ENCODE measurements around the gene VKORC1.
A peak's percentile ranks its signal among the peaks of the same experiment; 100 is the strongest.

VKORC1 gene

GRCh38 chr16:31073970-31074813, 20.4 kb downstream of the VKORC1 start, which contains the start of the genes ZNF646 and ZNF668:
TSS of gene ZNF646 (plus strand) at chr16:31074422. CDS start at chr16:31076325, 1,903 bp downstream.
TSS of gene ZNF668 (minus strand) at chr16:31074240. CDS start at chr16:31064459, 9,781 bp downstream.
- Histone ChIP-seq H3K27me3 (ENCODE audit: control insufficient read depth in 3 of 3, insufficient read depth in 3 of 3, low read depth in 1 of 3, low read length in 3 of 3) (no peaks in the 10 kb centered on the region), H2AK5ac (ENCODE audit: low read depth, low read length) (no peak within 1 kb of the TSS), H3K14ac (ENCODE audit: low read length) (peak within 1 kb of the TSS; percentile 65), H3K4me1 (ENCODE audit: control insufficient read depth in 2 of 2, insufficient read depth in 1 of 2, low read depth in 1 of 2, low read length in 2 of 2) (peaks cover 4 to 7% of the 10 kb centered on the region in 2 donors), H2AFZ (ENCODE audit: low read length) (peak within 1 kb of the TSS; percentile 96), H3K4me3 (ENCODE audit: low read length in 2 of 2) (peak within 1 kb of the TSS; percentile 80 to 91), H3K79me1 (ENCODE audit: low read depth, low read length) (peaks cover 16% of the 10 kb centered on the region), H3K4me2 (ENCODE audit: insufficient read depth, low read length, poor library complexity, severe bottlenecking) (peak within 1 kb of the TSS; percentile 92), H3K9me3 (replicated peaks in 1 of 2; ENCODE audit: control insufficient read depth in 2 of 2, insufficient read depth in 1 of 2, low read depth in 1 of 2, low read length in 2 of 2) (no peaks in the 10 kb centered on the region), H2BK15ac (ENCODE audit: low read length) (peak within 1 kb of the TSS; percentile 2), H3K9ac (ENCODE audit: low read depth, low read length, poor library complexity) (peak within 1 kb of the TSS; percentile 95), H3K27ac (replicated peaks; ENCODE audit: low read length) (peak within 1 kb of the TSS; percentile 93), H2BK5ac (ENCODE audit: low read length) (peak within 1 kb of the TSS; percentile 95), H4K91ac (ENCODE audit: low read depth, low read length, poor library complexity) (no peak within 1 kb of the TSS), H3K18ac (ENCODE audit: low read length) (peak within 1 kb of the TSS; percentile 99), H2BK12ac (ENCODE audit: low read length) (no peak within 1 kb of the TSS), H3K23ac (ENCODE audit: low read depth, low read length, poor library complexity) (peak within 1 kb of the TSS; percentile 16), H3K36me3 (replicated peaks in 1 of 2; ENCODE audit: control insufficient read depth in 2 of 2, insufficient read depth in 2 of 2, low read length in 2 of 2) (peaks cover 31 to 36% of the 10 kb centered on the region in 2 donors), H3K4ac (ENCODE audit: low read length) (no peak within 1 kb of the TSS), H4K8ac (ENCODE audit: low read depth, low read length) (no peak within 1 kb of the TSS), H2BK120ac (ENCODE audit: low read depth, low read length) (no peak within 1 kb of the TSS)
- DNase-seq (ENCODE audit: low spot score) = peak; percentile 97
- no CpG with 5 or more reads among the region's 48 CpGs for WGBS, 2 donors (ENCODE audit: extremely low coverage in 2 of 2, insufficient read length in 2 of 2, insufficient replicate concordance in 1 of 2)

- H3K4ac ChIP-seq (ENCODE audit: low read length) = no peak overlapping the region
- H3K4me1 ChIP-seq (ENCODE audit: control insufficient read depth in 2 of 2, insufficient read depth in 1 of 2, low read depth in 1 of 2, low read length in 2 of 2) = peaks cover 4 to 7% of the 10 kb centered on the region in 2 donors
- no peak overlapping the region for H2BK12ac ChIP-seq (ENCODE audit: low read length)
- H3K4me2 ChIP-seq (ENCODE audit: insufficient read depth, low read length, poor library complexity, severe bottlenecking) = peak overlapping the region; percentile 92
- peaks cover 22 to 28% of the 10 kb centered on the region in 2 donors for H3K36me3 ChIP-seq (replicated peaks in 1 of 2; ENCODE audit: control insufficient read depth in 2 of 2, insufficient read depth in 2 of 2, low read length in 2 of 2)
- peak overlapping the region; percentile 96 for H2AFZ ChIP-seq (ENCODE audit: low read length)
- peak overlapping the region; percentile 16 for H3K23ac ChIP-seq (ENCODE audit: low read depth, low read length, poor library complexity)
- WGBS, 2 donors (ENCODE audit: extremely low coverage in 2 of 2, insufficient read length in 2 of 2, insufficient replicate concordance in 1 of 2) = no CpG with 5 or more reads among the region's 83 CpGs
- H3K4me3 ChIP-seq (ENCODE audit: low read length in 2 of 2) = peak overlapping the region; percentile 80 to 87
- no peaks in the 10 kb centered on the region for H3K9me3 ChIP-seq (replicated peaks in 1 of 2; ENCODE audit: control insufficient read depth in 2 of 2, insufficient read depth in 1 of 2, low read depth in 1 of 2, low read length in 2 of 2)
- no peak overlapping the region for H2AK5ac ChIP-seq (ENCODE audit: low read depth, low read length)
- H3K14ac ChIP-seq (ENCODE audit: low read length) = peak overlapping the region; percentile 65
- H3K27ac ChIP-seq (replicated peaks; ENCODE audit: low read length) = peak overlapping the region; percentile 91
- H2BK5ac ChIP-seq (ENCODE audit: low read length) = peak overlapping the region; percentile 95
- peak overlapping the region; percentile 2 for H2BK15ac ChIP-seq (ENCODE audit: low read length)
- H4K91ac ChIP-seq (ENCODE audit: low read depth, low read length, poor library complexity) = no peak overlapping the region
- peak overlapping the region; percentile 99 for H3K18ac ChIP-seq (ENCODE audit: low read length)
- peak overlapping the region; percentile 91 for H3K9ac ChIP-seq (ENCODE audit: low read depth, low read length, poor library complexity)
- no peaks in the 10 kb centered on the region for H3K27me3 ChIP-seq (ENCODE audit: control insufficient read depth in 3 of 3, insufficient read depth in 3 of 3, low read depth in 1 of 3, low read length in 3 of 3)
- H4K8ac ChIP-seq (ENCODE audit: low read depth, low read length) = no peak overlapping the region
- H3K79me1 ChIP-seq (ENCODE audit: low read depth, low read length) = peaks cover 16% of the 10 kb centered on the region
- DNase-seq (ENCODE audit: low spot score) = peak; percentile 89
- no peak overlapping the region for H2BK120ac ChIP-seq (ENCODE audit: low read depth, low read length)
Measured at GRCh38 chr16:31073142-31073969, 21.2 kb downstream of the VKORC1 start.

GRCh38 chr16:31072540-31073141, 22.0 kb downstream of the VKORC1 start:
- H3K4me1 ChIP-seq (ENCODE audit: control insufficient read depth in 2 of 2, insufficient read depth in 1 of 2, low read depth in 1 of 2, low read length in 2 of 2) = peaks cover 4 to 7% of the 10 kb centered on the region in 2 donors
- peak; percentile 24 for DNase-seq (ENCODE audit: low spot score)
- peak overlapping the region; percentile 91 for H3K9ac ChIP-seq (ENCODE audit: low read depth, low read length, poor library complexity)
- H2BK12ac ChIP-seq (ENCODE audit: low read length) = no peak overlapping the region
- no peak overlapping the region for H4K8ac ChIP-seq (ENCODE audit: low read depth, low read length)
- no peaks in the 10 kb centered on the region for H3K27me3 ChIP-seq (ENCODE audit: control insufficient read depth in 3 of 3, insufficient read depth in 3 of 3, low read depth in 1 of 3, low read length in 3 of 3)
- H3K9me3 ChIP-seq (replicated peaks in 1 of 2; ENCODE audit: control insufficient read depth in 2 of 2, insufficient read depth in 1 of 2, low read depth in 1 of 2, low read length in 2 of 2) = no peaks in the 10 kb centered on the region
- peak overlapping the region; percentile 16 for H3K23ac ChIP-seq (ENCODE audit: low read depth, low read length, poor library complexity)
- WGBS, 2 donors (ENCODE audit: extremely low coverage in 2 of 2, insufficient read length in 2 of 2, insufficient replicate concordance in 1 of 2) = no CpG with 5 or more reads among the region's 27 CpGs
- H2BK120ac ChIP-seq (ENCODE audit: low read depth, low read length) = no peak overlapping the region
- no peak overlapping the region for H3K14ac ChIP-seq (ENCODE audit: low read length)
- H3K4ac ChIP-seq (ENCODE audit: low read length) = no peak overlapping the region
- no peak overlapping the region for H2AK5ac ChIP-seq (ENCODE audit: low read depth, low read length)
- H2BK5ac ChIP-seq (ENCODE audit: low read length) = peak overlapping the region; percentile 95
- peaks cover 15 to 23% of the 10 kb centered on the region in 2 donors for H3K36me3 ChIP-seq (replicated peaks in 1 of 2; ENCODE audit: control insufficient read depth in 2 of 2, insufficient read depth in 2 of 2, low read length in 2 of 2)
- peak overlapping the region; percentile 99 for H3K18ac ChIP-seq (ENCODE audit: low read length)
- peak overlapping the region; percentile 80 to 87 for H3K4me3 ChIP-seq (ENCODE audit: low read length in 2 of 2)
- peak overlapping the region; percentile 91 for H3K27ac ChIP-seq (replicated peaks; ENCODE audit: low read length)
- peak overlapping the region; percentile 96 for H2AFZ ChIP-seq (ENCODE audit: low read length)
- no peak overlapping the region for H4K91ac ChIP-seq (ENCODE audit: low read depth, low read length, poor library complexity)
- peak overlapping the region; percentile 92 for H3K4me2 ChIP-seq (ENCODE audit: insufficient read depth, low read length, poor library complexity, severe bottlenecking)
- no peak overlapping the region for H2BK15ac ChIP-seq (ENCODE audit: low read length)
- H3K79me1 ChIP-seq (ENCODE audit: low read depth, low read length) = peaks cover 15% of the 10 kb centered on the region
